Gastrocnemius medialis (tissue), 4 donors: ENCODE data around the gene POLD3.

Experiments used
- POLR2A ChIP-seq, 2 donors: fragments of 450-650 bp; IDR thresholded peaks; one replicate each; pipeline ENCODE4 v1.6.1; 2017; ENCODE audit warnings: antibody characterized with exemption in 2 of 2, mild to moderate bottlenecking in 2 of 2, moderate library complexity in 2 of 2
- TF ChIP-seq, protein P1 (sequence below), 5 experiments: fragments of 450-650 bp in 3 of 5; fragments of 200-600 bp in 2 of 5; sonication (generic) in 2 of 5; IDR thresholded peaks in 4 of 5; conservative IDR thresholded peaks in 1 of 5; 1 replicate in 4 of 5; 2 replicates in 1 of 5; pipeline ENCODE4 v1.5.1; 2016 to 2019; ENCODE audit warnings: antibody characterized with exemption in 5 of 5, mild to moderate bottlenecking in 3 of 5, moderate library complexity in 3 of 5

DNA sequence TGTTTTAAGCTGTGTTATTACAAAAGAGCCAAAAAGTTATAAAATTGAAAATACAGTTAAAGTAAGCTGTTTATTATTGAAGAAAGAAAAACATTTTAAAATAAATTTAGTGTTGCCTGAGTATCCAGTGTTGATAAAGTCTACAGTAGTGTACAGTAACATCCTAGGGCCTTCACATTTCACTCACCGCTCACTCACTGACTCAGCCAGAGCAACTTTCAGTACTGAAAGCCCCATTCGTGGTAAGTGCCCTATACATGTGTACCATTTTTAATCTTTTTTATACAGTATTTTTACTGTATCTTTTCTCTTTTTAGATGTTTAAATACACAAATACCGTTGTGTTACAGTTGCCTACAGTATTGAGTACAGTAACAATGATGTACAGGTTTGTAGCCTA lies 35.0 kb downstream of the POLD3 start:
- TF ChIP-seq, protein P1, sequence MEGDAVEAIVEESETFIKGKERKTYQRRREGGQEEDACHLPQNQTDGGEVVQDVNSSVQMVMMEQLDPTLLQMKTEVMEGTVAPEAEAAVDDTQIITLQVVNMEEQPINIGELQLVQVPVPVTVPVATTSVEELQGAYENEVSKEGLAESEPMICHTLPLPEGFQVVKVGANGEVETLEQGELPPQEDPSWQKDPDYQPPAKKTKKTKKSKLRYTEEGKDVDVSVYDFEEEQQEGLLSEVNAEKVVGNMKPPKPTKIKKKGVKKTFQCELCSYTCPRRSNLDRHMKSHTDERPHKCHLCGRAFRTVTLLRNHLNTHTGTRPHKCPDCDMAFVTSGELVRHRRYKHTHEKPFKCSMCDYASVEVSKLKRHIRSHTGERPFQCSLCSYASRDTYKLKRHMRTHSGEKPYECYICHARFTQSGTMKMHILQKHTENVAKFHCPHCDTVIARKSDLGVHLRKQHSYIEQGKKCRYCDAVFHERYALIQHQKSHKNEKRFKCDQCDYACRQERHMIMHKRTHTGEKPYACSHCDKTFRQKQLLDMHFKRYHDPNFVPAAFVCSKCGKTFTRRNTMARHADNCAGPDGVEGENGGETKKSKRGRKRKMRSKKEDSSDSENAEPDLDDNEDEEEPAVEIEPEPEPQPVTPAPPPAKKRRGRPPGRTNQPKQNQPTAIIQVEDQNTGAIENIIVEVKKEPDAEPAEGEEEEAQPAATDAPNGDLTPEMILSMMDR (IDR thresholded peaks at IDR 0.05 in 4 of 5, conservative IDR thresholded peaks at IDR 0.05 in 1 of 5), result no peak
- no peak for TF ChIP-seq POLR2A (IDR thresholded peaks at IDR 0.05)
